BLaER1 treated with 17β-estradiol and CSF1 and Interleukin-3, amounts not matched to agents 10 nM and 100 nM (cell line): ENCODE results near the gene TPSD1.
A peak's percentile ranks its signal among the peaks of the same experiment; 100 is the strongest.

Experiments
- H3K27ac ChIP-seq, 11 experiments: shearing (Covaris generic); formaldehyde crosslinking; 2 replicates each; pipeline ENCODE4 v1.8.1; 2022
- H3K27me3 ChIP-seq, 11 experiments: shearing (Covaris generic); formaldehyde crosslinking; 2 replicates each; pipeline ENCODE4 v1.8.1; 2022
- H3K36me3 ChIP-seq, 11 experiments: shearing (Covaris generic); formaldehyde crosslinking; 2 replicates each; pipeline ENCODE4 v1.8.1; 2022
- H3K4me1 ChIP-seq, 10 experiments: shearing (Covaris generic); formaldehyde crosslinking; 2 replicates each; pipeline ENCODE4 v1.8.1; 2022
- H3K4me2 ChIP-seq, 11 experiments: shearing (Covaris generic); formaldehyde crosslinking; 2 replicates each; pipeline ENCODE4 v1.8.1; 2022
- H3K4me3 ChIP-seq, 10 experiments: shearing (Covaris generic); formaldehyde crosslinking; 2 replicates each; pipeline ENCODE4 v1.8.1; 2022
- H3K9ac ChIP-seq, 11 experiments: shearing (Covaris generic); formaldehyde crosslinking; 2 replicates each; pipeline ENCODE4 v1.8.1; 2022
- H3K9me3 ChIP-seq, 11 experiments: shearing (Covaris generic); formaldehyde crosslinking; replicated peaks in 1 of 11; 2 replicates each; pipeline ENCODE4 v1.8.1; 2022
- H4K20me1 ChIP-seq, 11 experiments: shearing (Covaris generic); formaldehyde crosslinking; 2 replicates each; pipeline ENCODE4 v1.8.1; 2022
- Cebpa-rat ChIP-seq, 11 experiments: shearing (Covaris generic); IDR thresholded peaks; 2 replicates each; pipeline ENCODE4 v1.8.1; 2022

TPSD1 gene

GRCh38 chr16:1297018-1297696 lies 41.3 kb downstream of the TPSD1 start:
- no peaks in the 10 kb centered on the region for H3K36me3 ChIP-seq
- H4K20me1 ChIP-seq: no peaks in the 10 kb centered on the region
- H3K4me2 ChIP-seq: peak overlapping the region; percentile 6 to 82 (median 45); a peak in 21 of 22 replicates
- no peaks in the 10 kb centered on the region for H3K9me3 ChIP-seq
- no peaks in the 10 kb centered on the region for H3K27me3 ChIP-seq
- TF ChIP-seq Cebpa-rat (IDR thresholded peaks at IDR 0.05): no peak
- H3K4me1 ChIP-seq: peaks cover 32 to 76% (median 66%) of the 10 kb centered on the region in 10 experiments
- peak overlapping the region in 8 of 11 experiments; percentile 17 to 59 (median 28); a peak in 10 of 22 replicates for H3K27ac ChIP-seq
- H3K9ac ChIP-seq: no peak overlapping the region
- no peak overlapping the region for H3K4me3 ChIP-seq

DNA sequence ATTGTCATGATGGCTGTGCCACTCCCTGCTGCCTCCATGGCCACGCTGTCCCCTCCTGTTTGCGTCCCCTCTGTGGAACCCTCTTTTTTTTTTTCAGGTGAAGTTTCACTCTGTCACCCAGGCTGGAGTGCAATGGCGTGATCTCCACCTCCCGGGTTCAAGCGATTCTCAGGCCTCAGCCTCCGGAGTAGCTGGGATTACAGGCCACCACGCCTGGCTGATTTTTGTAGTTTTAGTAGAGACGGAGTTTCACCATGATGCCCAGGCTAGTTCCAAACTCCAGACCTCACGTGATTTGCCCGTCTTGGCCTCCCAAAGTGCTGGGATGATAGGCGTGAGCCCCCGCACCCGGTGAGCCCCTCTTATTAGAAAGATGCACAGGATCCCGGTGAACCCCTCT lies 42.5 kb downstream of the TPSD1 start:
- H4K20me1 ChIP-seq: no peaks in the 10 kb centered on the region
- TF ChIP-seq Cebpa-rat (IDR thresholded peaks at IDR 0.05): no peak
- peaks cover 27 to 80% (median 69%) of the 10 kb centered on the region in 10 experiments for H3K4me1 ChIP-seq
- no peak overlapping the region for H3K27ac ChIP-seq
- 0 out of 22 replicates have a peak overlapping the region, but pooled peaks of 1 of the 11 experiments have one; percentile 59 for H3K4me2 ChIP-seq
- H3K27me3 ChIP-seq: no peaks in the 10 kb centered on the region
- no peak overlapping the region for H3K4me3 ChIP-seq
- no peaks in the 10 kb centered on the region for H3K9me3 ChIP-seq
- no peak overlapping the region for H3K9ac ChIP-seq
- H3K36me3 ChIP-seq: no peaks in the 10 kb centered on the region

- H3K27ac ChIP-seq: no peak overlapping the region
- H3K4me2 ChIP-seq: no peak overlapping the region
- no peak overlapping the region for H3K9ac ChIP-seq
- H3K4me1 ChIP-seq: peaks cover 28 to 80% (median 69%) of the 10 kb centered on the region in 10 experiments
- H3K36me3 ChIP-seq: no peaks in the 10 kb centered on the region
- TF ChIP-seq Cebpa-rat (IDR thresholded peaks at IDR 0.05): no peak
- no peaks in the 10 kb centered on the region for H3K27me3 ChIP-seq
- no peaks in the 10 kb centered on the region for H3K9me3 ChIP-seq
- H4K20me1 ChIP-seq: no peaks in the 10 kb centered on the region
- H3K4me3 ChIP-seq: no peak overlapping the region
Measured at GRCh38 chr16:1299012-1299867, 43.4 kb downstream of the TPSD1 start.

DNA sequence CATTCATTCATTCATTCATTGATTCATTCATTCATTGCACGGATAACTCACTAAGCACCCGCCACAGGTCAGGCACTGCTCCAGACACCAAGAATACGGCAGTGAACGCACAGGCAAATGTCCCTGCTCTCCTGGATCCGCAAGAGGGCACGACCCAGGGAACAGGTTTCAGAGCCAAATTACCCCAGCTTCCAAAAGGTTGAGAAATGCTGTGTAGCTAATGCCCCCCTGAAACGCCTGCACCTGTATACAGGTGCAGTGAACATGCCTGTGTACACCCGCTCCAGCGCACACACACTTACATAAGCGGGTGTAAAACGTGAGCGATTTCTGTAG lies 44.0 kb downstream of the TPSD1 start:
- Histone ChIP-seq H3K27me3 (no peaks in the 10 kb centered on the region), H3K9ac (no peak overlapping the region), H3K4me1 (peaks cover 34 to 79% (median 69%) of the 10 kb centered on the region in 10 experiments)

GRCh38 chr16:1300664-1301476 lies 45.0 kb downstream of the TPSD1 start:
- Histone ChIP-seq H3K27ac (peak overlapping the region in 6 of 11 experiments; percentile 19 to 43 (median 32); a peak in 5 of 22 replicates), H3K36me3 (no peaks in the 10 kb centered on the region), H3K27me3 (no peaks in the 10 kb centered on the region), H3K4me3 (no peak overlapping the region), H4K20me1 (no peaks in the 10 kb centered on the region), H3K4me2 (peak overlapping the region; percentile 27 to 96 (median 66)), H3K9ac (peak overlapping the region in 7 of 11 experiments; percentile 7 to 33 (median 19); a peak in 7 of 22 replicates), H3K4me1 (peaks cover 43 to 79% (median 75%) of the 10 kb centered on the region in 10 experiments), H3K9me3 (no peaks in the 10 kb centered on the region)
- TF ChIP-seq Cebpa-rat (IDR thresholded peaks at IDR 0.05): no peak

More for the DNA sequence above, 44.0 kb downstream of the TPSD1 start:
- Histone ChIP-seq H3K4me3 (no peak overlapping the region), H3K4me2 (0 out of 22 replicates have a peak overlapping the region, but pooled peaks of 1 of the 11 experiments have one; percentile 96), H3K36me3 (no peaks in the 10 kb centered on the region), H3K9me3 (no peaks in the 10 kb centered on the region), H3K27ac (no peak overlapping the region), H4K20me1 (no peaks in the 10 kb centered on the region)
- no peak for TF ChIP-seq Cebpa-rat (IDR thresholded peaks at IDR 0.05)

DNA sequence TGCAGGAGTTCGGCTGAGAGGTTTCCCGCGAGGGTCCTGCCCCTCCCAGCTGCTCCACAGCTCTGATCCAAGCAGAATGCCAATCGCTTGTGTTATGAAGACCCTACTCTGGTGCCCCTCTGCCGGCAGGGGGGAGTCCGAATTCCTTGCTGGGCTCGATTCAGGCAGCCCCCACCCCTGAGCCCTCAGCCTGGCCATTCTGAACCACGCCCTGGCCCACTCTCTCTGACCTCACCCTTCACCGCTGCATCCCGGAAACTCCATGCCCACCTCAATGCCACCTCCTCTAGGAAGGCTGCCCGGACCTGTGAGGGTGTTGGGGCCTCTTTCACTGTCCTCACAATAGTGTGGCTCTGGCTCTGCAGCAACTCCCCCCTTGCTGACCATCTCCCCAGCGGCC lies 45.7 kb downstream of the TPSD1 start:
- H3K27ac ChIP-seq: peak overlapping the region in 4 of 11 experiments; percentile 19 to 43 (median 34); a peak in 3 of 22 replicates
- no peak for TF ChIP-seq Cebpa-rat (IDR thresholded peaks at IDR 0.05)
- H3K4me2 ChIP-seq: peak overlapping the region in 10 of 11 experiments; percentile 27 to 96 (median 70); a peak in 20 of 22 replicates
- no peaks in the 10 kb centered on the region for H3K9me3 ChIP-seq
- H3K27me3 ChIP-seq: no peaks in the 10 kb centered on the region
- H3K36me3 ChIP-seq: no peaks in the 10 kb centered on the region
- no peaks in the 10 kb centered on the region for H4K20me1 ChIP-seq
- peak overlapping the region in 2 of 11 experiments; percentile 5 to 9; a peak in 2 of 22 replicates for H3K9ac ChIP-seq
- peaks cover 42 to 83% (median 76%) of the 10 kb centered on the region in 10 experiments for H3K4me1 ChIP-seq
- H3K4me3 ChIP-seq: no peak overlapping the region

DNA sequence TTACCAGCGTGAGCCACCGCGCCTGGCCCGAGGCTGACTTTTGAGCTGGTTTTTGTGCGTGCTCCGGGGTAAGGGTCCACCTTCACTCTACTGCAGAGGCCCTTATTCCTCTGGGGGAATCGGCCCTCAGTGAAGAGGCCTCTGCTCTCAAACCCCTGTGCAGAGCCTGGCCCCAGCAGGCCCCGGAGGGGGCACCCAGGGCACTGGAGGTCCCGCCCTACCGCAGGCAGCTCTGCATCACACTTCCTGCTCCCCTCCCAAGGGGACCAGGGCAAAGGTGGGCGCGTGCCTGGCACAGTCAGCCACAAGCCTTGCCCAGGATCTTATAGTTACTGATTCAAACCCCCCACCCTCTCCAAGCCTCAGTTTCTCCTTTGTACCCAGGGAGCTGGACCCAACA lies 50.0 kb downstream of the TPSD1 start:
- H3K4me3 ChIP-seq: peak overlapping the region in 4 of 10 experiments; percentile 9 to 32 (median 19); a peak in 3 of 20 replicates
- no peaks in the 10 kb centered on the region for H3K9me3 ChIP-seq

GRCh38 chr16:1306334-1306733 lies 50.5 kb downstream of the TPSD1 start:
- no peaks in the 10 kb centered on the region for H3K27me3 ChIP-seq
- H3K4me1 ChIP-seq: peaks cover 35 to 64% (median 62%) of the 10 kb centered on the region in 10 experiments
- H3K36me3 ChIP-seq: peaks cover 0 to 10% (median 6%) of the 10 kb centered on the region in 11 experiments; a peak in 15 of 22 replicates
- H3K4me2 ChIP-seq: peak overlapping the region in 10 of 11 experiments; percentile 70 to 96 (median 85); a peak in 21 of 22 replicates
- H3K9ac ChIP-seq: peak overlapping the region in 10 of 11 experiments; percentile 48 to 77 (median 71); a peak in 14 of 22 replicates
- no peak overlapping the region for H3K4me3 ChIP-seq
- no peak for TF ChIP-seq Cebpa-rat (IDR thresholded peaks at IDR 0.05)
- H3K27ac ChIP-seq: peak overlapping the region in 9 of 11 experiments; percentile 79 to 89 (median 84); a peak in 18 of 22 replicates
- no peaks in the 10 kb centered on the region for H3K9me3 ChIP-seq
- peaks cover 15 to 18% (median 16%) of the 10 kb centered on the region in 11 experiments for H4K20me1 ChIP-seq

More for the DNA sequence above, 50.0 kb downstream of the TPSD1 start:
- no peaks in the 10 kb centered on the region for H3K27me3 ChIP-seq
- H3K9ac ChIP-seq: peak overlapping the region; percentile 17 to 77 (median 70); a peak in 20 of 22 replicates
- TF ChIP-seq Cebpa-rat (IDR thresholded peaks at IDR 0.05): no peak
- H3K4me1 ChIP-seq: peaks cover 31 to 65% (median 63%) of the 10 kb centered on the region in 10 experiments
- H4K20me1 ChIP-seq: peaks cover 10 to 13% (median 11%) of the 10 kb centered on the region in 11 experiments
- H3K27ac ChIP-seq: peak overlapping the region in 10 of 11 experiments; percentile 79 to 89 (median 84); a peak in 19 of 22 replicates
- peak overlapping the region; percentile 66 to 96 (median 85) for H3K4me2 ChIP-seq
- peaks cover 0 to 6% (median 3%) of the 10 kb centered on the region in 11 experiments; a peak in 8 of 22 replicates for H3K36me3 ChIP-seq
